NOMO-1 treated with dmso at 0.1 percent for 144 hours (cell line): ENCODE data around the gene LRMDA.

Experiments used
- DNase-seq: peaks from one replicate; lab custom pipeline; 2025; ENCODE audit not compliant: unreplicated experiment; lab: John Stamatoyannopoulos, UW

Gene LRMDA

GRCh38 chr10:76033457-76034196, 602.2 kb downstream of the LRMDA start:
- no peak for DNase-seq

- DNase-seq, result no peak
Measured at GRCh38 chr10:76034353-76035205, 603.2 kb downstream of the LRMDA start.

GRCh38 chr10:76035206-76036110, 604.0 kb downstream of the LRMDA start:
- DNase-seq, result no peak

- DNase-seq, result peak; percentile 58
Measured at GRCh38 chr10:76036111-76036940, 604.9 kb downstream of the LRMDA start.

GRCh38 chr10:76036962-76037361, 605.5 kb downstream of the LRMDA start:
- no peak for DNase-seq

GRCh38 chr10:76037531-76038155, 606.2 kb downstream of the LRMDA start:
- DNase-seq, result no peak

- no peak for DNase-seq
Measured at GRCh38 chr10:76038696-76039095, 607.3 kb downstream of the LRMDA start.

GRCh38 chr10:76040107-76040829, 608.8 kb downstream of the LRMDA start:
- DNase-seq, result no peak

- DNase-seq, result no peak
Measured at GRCh38 chr10:76040830-76041220, 609.4 kb downstream of the LRMDA start.

GRCh38 chr10:76041551-76041950, 610.1 kb downstream of the LRMDA start:
- no peak for DNase-seq

GRCh38 chr10:76043261-76043660, 611.8 kb downstream of the LRMDA start:
- no peak for DNase-seq

GRCh38 chr10:76044751-76045150, 613.3 kb downstream of the LRMDA start:
- DNase-seq, result no peak

- no peak for DNase-seq
Measured at GRCh38 chr10:76045174-76045573, 613.8 kb downstream of the LRMDA start.

GRCh38 chr10:76047521-76047920, 616.1 kb downstream of the LRMDA start:
- no peak for DNase-seq

GRCh38 chr10:76049581-76050290, 618.3 kb downstream of the LRMDA start:
- no peak for DNase-seq

- DNase-seq, result no peak
Measured at GRCh38 chr10:76050291-76050625, 618.8 kb downstream of the LRMDA start.

- no peak for DNase-seq
Measured at GRCh38 chr10:76051007-76051936, 619.8 kb downstream of the LRMDA start.
